OCI-M1 (cell line): Measurements from ENCODE around the gene PACRG.

Experiments
- DNase-seq: peaks from one replicate; lab custom pipeline; 2025; lab: John Stamatoyannopoulos, UW

Gene PACRG

GRCh38 chr6:162778603-162779002 is 50.8 kb downstream of the PACRG start:
- no peak for DNase-seq

GRCh38 chr6:162785632-162786242 is 58.0 kb downstream of the PACRG start:
- no peak for DNase-seq

GRCh38 chr6:162798546-162799266 is 70.9 kb downstream of the PACRG start:
- DNase-seq: no peak

- no peak for DNase-seq
These were observed 86.7 kb downstream of the PACRG start for GRCh38 chr6:162814426-162814973.

GRCh38 chr6:162817196-162817595 is 89.4 kb downstream of the PACRG start:
- no peak for DNase-seq

- DNase-seq: no peak
These were observed 91.5 kb downstream of the PACRG start for GRCh38 chr6:162819284-162819683.

GRCh38 chr6:162821102-162821501 is 93.3 kb downstream of the PACRG start:
- no peak for DNase-seq

GRCh38 chr6:162825597-162825996 is 97.8 kb downstream of the PACRG start:
- DNase-seq: peak; percentile 8

GRCh38 chr6:162829013-162829742 is 101.4 kb downstream of the PACRG start:
- no peak for DNase-seq

- DNase-seq: no peak
These were observed 106.0 kb downstream of the PACRG start for GRCh38 chr6:162833776-162834175.

- DNase-seq: no peak
These were observed 118.2 kb downstream of the PACRG start for GRCh38 chr6:162845972-162846371.

- no peak for DNase-seq
These were observed 118.9 kb downstream of the PACRG start for GRCh38 chr6:162846723-162847122.

GRCh38 chr6:162849269-162849668 is 121.5 kb downstream of the PACRG start:
- DNase-seq: no peak

- DNase-seq: no peak
These were observed 124.4 kb downstream of the PACRG start for GRCh38 chr6:162852192-162852591.

GRCh38 chr6:162852840-162853577 is 125.2 kb downstream of the PACRG start:
- DNase-seq: no peak

GRCh38 chr6:162854228-162854627 is 126.5 kb downstream of the PACRG start:
- no peak for DNase-seq

- no peak for DNase-seq
These were observed 127.0 kb downstream of the PACRG start for GRCh38 chr6:162854734-162855191.

- peak; percentile 20 for DNase-seq
These were observed 129.1 kb downstream of the PACRG start for GRCh38 chr6:162856885-162857284.

- no peak for DNase-seq
These were observed 129.6 kb downstream of the PACRG start for GRCh38 chr6:162857326-162857725.

- DNase-seq: no peak
These were observed 134.7 kb downstream of the PACRG start for GRCh38 chr6:162862462-162862861.

- no peak for DNase-seq
These were observed 135.2 kb downstream of the PACRG start for GRCh38 chr6:162862941-162863340.

GRCh38 chr6:162863821-162864220 is 136.0 kb downstream of the PACRG start:
- no peak for DNase-seq
